ENCODE data around the gene NUBPL.
"Not testable (repeated sequence)": the region's sequence is repeated elsewhere in the genome, so short reads cannot be mapped to it uniquely, and the experiment has no call there.

The NUBPL gene

DNA sequence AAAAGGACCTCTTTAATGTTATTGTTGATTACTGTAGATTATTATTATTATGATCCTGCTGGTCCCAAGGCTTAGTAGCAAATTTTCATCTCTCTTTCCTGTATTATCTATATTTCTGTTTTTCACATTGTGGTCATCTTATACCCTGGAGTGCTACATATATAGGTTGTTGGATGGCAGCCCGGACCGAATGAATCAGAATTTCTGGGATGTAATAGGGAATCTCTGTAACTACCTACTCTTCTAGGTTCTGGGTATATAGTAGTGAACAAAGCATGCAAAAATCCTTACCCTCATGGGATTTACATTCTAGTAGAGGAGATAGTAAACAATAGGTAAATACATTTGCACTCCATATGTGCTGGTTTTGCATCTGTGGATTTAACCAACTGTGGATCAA is 31.4 kb downstream of the NUBPL start:
- no peaks in the 10 kb centered on the region for H3K9me3 ChIP-seq (ENCODE audit: insufficient read depth, low read length)
- H3K9ac ChIP-seq (ENCODE audit: insufficient read length, low read depth), result no peak overlapping the region
- H3K27me3 ChIP-seq (ENCODE audit: insufficient read depth, insufficient read length), result no peaks in the 10 kb centered on the region
- TF ChIP-seq SUZ12 (IDR thresholded peaks at IDR 0.05; ENCODE audit: extremely low read depth, insufficient read depth, insufficient read length), result no peak
- TF ChIP-seq ZNF274 (IDR thresholded peaks at IDR 0.05; ENCODE audit: low read depth, low read length), result no peak
- TF ChIP-seq YY1 (IDR thresholded peaks at IDR 0.05; ENCODE audit: insufficient read depth, insufficient read length), result no peak
- DNase-seq (ENCODE audit: low read depth, low spot score), result no peak
- no peak overlapping the region for H3K4me3 ChIP-seq (ENCODE audit: insufficient read length, low read depth)
- no peaks in the 10 kb centered on the region for H3K36me3 ChIP-seq (ENCODE audit: insufficient read depth, insufficient read length, low read length)
- no peaks in the 10 kb centered on the region for H3K4me1 ChIP-seq (ENCODE audit: insufficient read depth, insufficient read length)

DNA sequence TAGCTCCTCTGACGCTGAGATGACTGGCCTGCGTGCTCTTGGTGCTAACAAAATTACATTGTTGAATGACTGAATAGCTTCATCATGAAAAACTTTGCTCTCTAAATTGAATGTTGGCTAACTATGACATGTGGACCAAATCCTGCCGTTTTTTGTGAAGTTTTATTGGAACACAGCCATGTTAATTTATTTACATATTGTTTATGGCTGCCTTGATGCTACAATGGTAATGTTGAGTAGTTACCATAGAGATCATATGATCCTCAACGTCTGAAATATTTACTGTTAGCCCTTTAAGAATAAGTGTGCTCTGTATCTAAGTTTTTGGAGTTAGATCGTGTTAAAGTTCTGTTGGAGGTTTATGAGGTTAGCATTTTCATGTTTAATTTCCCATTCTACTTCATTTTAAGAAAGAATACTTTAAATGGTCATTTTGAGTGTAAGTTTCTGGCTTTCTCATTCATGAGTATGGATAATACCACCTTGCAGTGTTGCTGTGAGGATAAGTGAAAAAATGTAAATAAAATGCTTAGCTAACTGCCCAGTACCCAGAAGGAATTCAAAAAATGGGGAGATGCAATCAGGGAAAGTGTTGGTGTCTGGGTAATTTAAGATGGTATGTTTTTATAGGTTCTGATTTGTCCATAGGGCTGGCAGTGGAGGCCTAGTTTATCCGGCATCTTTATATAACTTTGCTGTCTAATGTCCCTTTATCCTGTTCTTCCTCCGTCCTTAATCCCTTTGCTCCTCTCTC is 35.3 kb downstream of the NUBPL start:
- TF ChIP-seq YY1 (IDR thresholded peaks at IDR 0.05; ENCODE audit: insufficient read depth, insufficient read length) (no peak), SUZ12 (IDR thresholded peaks at IDR 0.05; ENCODE audit: extremely low read depth, insufficient read depth, insufficient read length) (no peak), ZNF274 (IDR thresholded peaks at IDR 0.05; ENCODE audit: low read depth, low read length) (no peak)

DNA sequence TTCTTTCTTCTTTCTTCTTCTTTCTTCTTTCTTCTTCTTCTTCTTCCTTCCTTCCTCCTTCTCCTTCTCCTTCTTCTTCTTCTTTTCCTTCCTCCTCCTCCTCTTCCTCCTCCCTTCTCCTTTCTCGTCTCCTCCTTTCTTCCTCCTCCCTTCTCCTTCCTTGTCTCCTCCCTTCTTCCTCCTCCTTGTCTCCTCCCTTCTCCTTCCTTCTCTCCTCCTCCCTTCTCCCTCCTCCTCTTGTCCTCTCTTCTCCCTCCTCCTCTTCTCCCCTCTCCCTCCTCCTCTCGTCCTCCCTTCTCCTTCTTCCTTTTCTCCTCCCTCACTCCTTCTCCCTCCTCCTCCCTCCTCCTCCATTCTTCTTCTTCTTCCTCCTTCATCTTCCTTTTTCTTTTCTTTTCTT is 44.5 kb downstream of the NUBPL start:
- no peak for TF ChIP-seq YY1 (IDR thresholded peaks at IDR 0.05; ENCODE audit: insufficient read depth, insufficient read length)
- no peak for TF ChIP-seq ZNF274 (IDR thresholded peaks at IDR 0.05; ENCODE audit: low read depth, low read length)
- no peak for TF ChIP-seq SUZ12 (IDR thresholded peaks at IDR 0.05; ENCODE audit: extremely low read depth, insufficient read depth, insufficient read length)
- Histone ChIP-seq H3K36me3 (ENCODE audit: insufficient read depth, insufficient read length, low read length) (no peaks in the 10 kb centered on the region), H3K27me3 (ENCODE audit: insufficient read depth, insufficient read length) (no peaks in the 10 kb centered on the region), H3K4me1 (ENCODE audit: insufficient read depth, insufficient read length) (no peaks in the 10 kb centered on the region), H3K9me3 (ENCODE audit: insufficient read depth, low read length) (no peaks in the 10 kb centered on the region), H3K4me3 (ENCODE audit: insufficient read length, low read depth) (no peak overlapping the region), H3K9ac (ENCODE audit: insufficient read length, low read depth) (no peak overlapping the region)
- no peak for DNase-seq (ENCODE audit: low read depth, low spot score)

More for the DNA sequence above, 35.3 kb downstream of the NUBPL start:
- Histone ChIP-seq H3K9ac (ENCODE audit: insufficient read length, low read depth) (no peak overlapping the region), H3K9me3 (ENCODE audit: insufficient read depth, low read length) (no peaks in the 10 kb centered on the region), H3K36me3 (ENCODE audit: insufficient read depth, insufficient read length, low read length) (peaks cover 6% of the 10 kb centered on the region), H3K4me3 (ENCODE audit: insufficient read length, low read depth) (no peak overlapping the region), H3K27me3 (ENCODE audit: insufficient read depth, insufficient read length) (no peaks in the 10 kb centered on the region), H3K4me1 (ENCODE audit: insufficient read depth, insufficient read length) (no peaks in the 10 kb centered on the region)
- no peak for DNase-seq (ENCODE audit: low read depth, low spot score)

DNA sequence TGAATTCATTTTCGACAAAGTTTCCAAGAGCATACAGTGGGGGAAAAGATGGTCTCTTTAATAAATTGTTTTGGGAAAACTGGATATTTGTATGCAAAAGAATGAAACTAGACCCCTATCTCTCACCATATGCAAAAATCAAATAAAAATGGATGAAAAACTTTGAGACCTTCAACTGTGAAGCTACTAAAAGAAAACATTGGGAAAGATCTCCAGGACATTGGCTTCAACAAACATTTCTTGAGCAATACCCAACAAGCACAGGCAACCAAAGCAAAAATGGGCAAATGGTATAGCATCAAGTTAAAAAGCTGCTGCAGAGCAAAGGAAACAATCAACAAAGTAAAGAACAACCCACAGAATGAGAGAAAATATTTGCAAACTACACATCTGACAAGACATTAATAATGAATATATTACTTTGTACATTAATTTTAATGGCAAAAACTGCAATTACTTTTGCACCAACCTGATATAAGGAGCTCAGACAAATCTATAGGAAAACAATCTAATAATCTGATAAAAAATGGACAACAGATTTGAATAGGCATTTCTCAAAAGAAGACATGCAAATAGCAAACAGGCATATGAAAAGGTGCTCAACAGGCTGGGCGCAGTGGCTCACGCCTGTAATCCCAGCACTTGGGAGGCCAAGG is 50.7 kb downstream of the NUBPL start:
- TF ChIP-seq SUZ12 (IDR thresholded peaks at IDR 0.05; ENCODE audit: extremely low read depth, insufficient read depth, insufficient read length) (no peak), YY1 (IDR thresholded peaks at IDR 0.05; ENCODE audit: insufficient read depth, insufficient read length) (no peak), ZNF274 (IDR thresholded peaks at IDR 0.05; ENCODE audit: low read depth, low read length) (no peak)
- no peak overlapping the region for H3K9ac ChIP-seq (ENCODE audit: insufficient read length, low read depth)
- DNase-seq (ENCODE audit: low read depth, low spot score), result no peak
- H3K4me1 ChIP-seq (ENCODE audit: insufficient read depth, insufficient read length), result no peaks in the 10 kb centered on the region
- no peak overlapping the region for H3K4me3 ChIP-seq (ENCODE audit: insufficient read length, low read depth)
- no peaks in the 10 kb centered on the region for H3K9me3 ChIP-seq (ENCODE audit: insufficient read depth, low read length)
- no peaks in the 10 kb centered on the region for H3K36me3 ChIP-seq (ENCODE audit: insufficient read depth, insufficient read length, low read length)
- no peaks in the 10 kb centered on the region for H3K27me3 ChIP-seq (ENCODE audit: insufficient read depth, insufficient read length)

DNA sequence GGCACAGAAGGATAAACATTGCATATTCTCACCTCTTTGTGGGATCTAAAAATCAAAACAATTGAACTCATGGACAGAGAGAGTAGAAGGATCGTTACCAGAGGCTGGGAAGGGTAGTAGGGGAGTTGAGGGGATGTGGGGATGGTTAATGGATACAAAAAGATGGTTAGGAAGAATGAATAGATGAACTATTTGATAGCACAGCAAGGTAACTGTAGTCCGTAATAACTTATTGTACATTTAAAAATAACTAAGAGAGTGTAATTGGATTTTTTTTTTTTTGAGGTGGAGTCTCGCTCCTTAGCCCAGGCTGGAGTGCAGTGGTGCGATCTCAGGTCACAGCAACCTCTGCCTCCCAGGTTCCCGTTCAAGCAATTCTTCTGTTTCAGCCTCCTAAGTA is 52.0 kb downstream of the NUBPL start:
- H3K9me3 ChIP-seq (ENCODE audit: insufficient read depth, low read length), result no peaks in the 10 kb centered on the region
- no peaks in the 10 kb centered on the region for H3K4me1 ChIP-seq (ENCODE audit: insufficient read depth, insufficient read length)
- H3K36me3 ChIP-seq (ENCODE audit: insufficient read depth, insufficient read length, low read length), result no peaks in the 10 kb centered on the region
- no peak overlapping the region for H3K4me3 ChIP-seq (ENCODE audit: insufficient read length, low read depth)
- TF ChIP-seq SUZ12 (IDR thresholded peaks at IDR 0.05; ENCODE audit: extremely low read depth, insufficient read depth, insufficient read length), result no peak
- TF ChIP-seq YY1 (IDR thresholded peaks at IDR 0.05; ENCODE audit: insufficient read depth, insufficient read length), result no peak
- TF ChIP-seq ZNF274 (IDR thresholded peaks at IDR 0.05; ENCODE audit: low read depth, low read length), result no peak
- no peaks in the 10 kb centered on the region for H3K27me3 ChIP-seq (ENCODE audit: insufficient read depth, insufficient read length)
- no peak overlapping the region for H3K9ac ChIP-seq (ENCODE audit: insufficient read length, low read depth)
- DNase-seq (ENCODE audit: low read depth, low spot score), result no peak

DNA sequence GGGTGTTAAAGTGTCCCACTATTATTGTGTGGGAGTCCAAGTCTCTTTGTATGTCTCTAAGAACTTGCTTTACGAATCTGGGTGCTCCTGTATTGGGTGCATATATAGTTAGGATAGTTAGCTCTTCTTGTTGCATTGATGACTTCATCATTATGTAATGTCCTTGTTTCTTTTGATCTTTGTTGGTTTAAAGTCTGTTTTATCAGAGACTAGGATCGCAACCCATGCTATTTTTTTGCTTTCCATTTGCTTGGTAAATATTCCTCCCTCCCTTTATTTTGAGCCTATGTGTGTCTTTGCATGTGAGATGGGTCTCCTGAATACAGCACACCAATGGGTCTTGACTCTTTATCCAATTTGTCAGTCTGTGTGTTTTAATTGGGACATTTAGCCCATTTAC is 57.7 kb downstream of the NUBPL start:
- H3K36me3 ChIP-seq (ENCODE audit: insufficient read depth, insufficient read length, low read length); H3K4me1 ChIP-seq (ENCODE audit: insufficient read depth, insufficient read length); H3K9ac ChIP-seq (ENCODE audit: insufficient read length, low read depth); H3K27me3 ChIP-seq (ENCODE audit: insufficient read depth, insufficient read length); H3K4me3 ChIP-seq (ENCODE audit: insufficient read length, low read depth); DNase-seq (ENCODE audit: low read depth, low spot score): not testable (repeated sequence)
- peaks cover 19% of the 10 kb centered on the region; the same call in 1 of the 2 replicates for H3K9me3 ChIP-seq (ENCODE audit: insufficient read depth, low read length)

DNA sequence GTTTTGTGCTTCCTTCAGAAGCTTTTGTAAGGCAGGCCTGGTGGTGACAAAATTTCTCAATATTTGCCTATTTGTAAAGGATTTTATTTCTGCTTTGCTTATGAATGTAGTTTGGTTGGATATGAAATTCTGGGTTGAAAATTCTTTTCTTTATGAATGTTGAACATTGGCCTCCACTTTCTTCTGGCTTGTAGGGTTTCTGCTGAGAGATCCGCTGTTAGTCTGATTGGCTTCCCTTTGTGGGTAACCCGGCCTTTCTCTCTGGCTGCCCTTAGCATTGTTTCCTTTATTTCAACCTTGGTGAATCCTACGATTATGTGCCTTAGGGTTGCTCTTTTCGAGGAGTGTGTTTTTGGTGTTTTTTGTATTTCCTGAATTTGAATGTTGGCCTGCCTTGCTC is 58.2 kb downstream of the NUBPL start:
- no peak for DNase-seq (ENCODE audit: low read depth, low spot score)
- H3K27me3 ChIP-seq (ENCODE audit: insufficient read depth, insufficient read length), result no peaks in the 10 kb centered on the region
- no peaks in the 10 kb centered on the region for H3K4me1 ChIP-seq (ENCODE audit: insufficient read depth, insufficient read length)
- no peak overlapping the region for H3K4me3 ChIP-seq (ENCODE audit: insufficient read length, low read depth)
- peaks cover 19% of the 10 kb centered on the region; the same call in 1 of the 2 replicates for H3K9me3 ChIP-seq (ENCODE audit: insufficient read depth, low read length)
- H3K9ac ChIP-seq (ENCODE audit: insufficient read length, low read depth), result no peak overlapping the region
- no peak for TF ChIP-seq SUZ12 (IDR thresholded peaks at IDR 0.05; ENCODE audit: extremely low read depth, insufficient read depth, insufficient read length)
- no peak for TF ChIP-seq ZNF274 (IDR thresholded peaks at IDR 0.05; ENCODE audit: low read depth, low read length)
- no peak for TF ChIP-seq YY1 (IDR thresholded peaks at IDR 0.05; ENCODE audit: insufficient read depth, insufficient read length)
- no peaks in the 10 kb centered on the region for H3K36me3 ChIP-seq (ENCODE audit: insufficient read depth, insufficient read length, low read length)

DNA sequence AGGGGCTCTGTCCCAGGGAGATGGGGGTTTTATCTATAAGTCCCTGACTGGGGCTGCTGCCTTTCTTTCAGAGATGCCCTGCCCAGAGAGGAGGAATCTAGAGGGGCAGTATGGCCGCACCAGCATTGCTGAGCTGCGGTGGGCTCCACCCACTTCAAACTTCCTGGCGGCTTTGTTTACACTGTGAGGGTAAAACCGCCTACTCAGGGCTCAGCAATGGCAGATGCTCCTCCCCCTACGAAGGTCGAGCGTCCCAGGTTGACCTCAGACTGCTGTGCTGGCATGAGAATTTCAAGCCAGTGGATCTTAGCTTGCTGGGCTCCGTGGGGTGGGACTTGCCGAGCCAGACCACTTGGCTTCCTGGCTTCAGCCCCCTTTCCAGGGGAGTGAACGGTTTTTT is 59.7 kb downstream of the NUBPL start:
- not testable (repeated sequence) for H3K4me3 ChIP-seq (ENCODE audit: insufficient read length, low read depth); H3K27me3 ChIP-seq (ENCODE audit: insufficient read depth, insufficient read length); H3K9ac ChIP-seq (ENCODE audit: insufficient read length, low read depth); H3K36me3 ChIP-seq (ENCODE audit: insufficient read depth, insufficient read length, low read length); DNase-seq (ENCODE audit: low read depth, low spot score); H3K4me1 ChIP-seq (ENCODE audit: insufficient read depth, insufficient read length)
- H3K9me3 ChIP-seq (ENCODE audit: insufficient read depth, low read length), result peaks cover 19% of the 10 kb centered on the region; the same call in 1 of the 2 replicates
